ENCODE results near the gene UNC13D. TPM values are rescaled to one million over a fixed set of nuclear protein-coding genes. Genes with fewer than 3 reads are reported as not detected.

The UNC13D gene
- total and polyA plus RNA-seq, 10 donors: 36.4 to 187 (median 120) TPM

DNA sequence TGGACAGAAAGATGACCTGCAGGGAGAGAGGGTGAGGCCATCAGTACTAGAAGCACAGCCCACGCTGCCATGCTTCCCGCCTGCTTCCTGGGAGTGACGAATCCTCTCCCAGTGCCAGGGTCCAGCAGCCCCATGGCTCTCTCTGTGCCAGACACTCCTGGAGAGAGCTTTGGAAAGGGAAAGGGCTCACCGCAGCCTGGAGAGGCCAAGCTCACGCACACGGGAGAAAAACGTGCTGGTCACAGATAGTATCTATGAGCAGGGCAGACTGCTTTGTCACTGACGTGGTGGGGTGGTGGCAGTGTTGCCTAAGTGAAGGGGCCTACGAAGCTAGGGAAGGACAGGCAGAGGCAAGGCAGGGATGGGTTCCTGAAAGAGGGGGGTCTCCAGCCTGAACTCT is 5.5 kb upstream of the UNC13D start:
- Histone ChIP-seq H3K27ac (peak overlapping the region; percentile 57 to 98 (median 96)), H3K36me3 (peaks cover 2 to 81% (median 67%) of the 10 kb centered on the region in 6 donors), H3K27me3 (replicated peaks in 1 of 7) (no peaks in the 10 kb centered on the region), H3K4me3 (peak overlapping the region in 1 of 8 donors; percentile 19), H3K4me1 (peaks cover 69 to 100% (median 97%) of the 10 kb centered on the region in 6 donors), H3K9me3 (no peaks in the 10 kb centered on the region)
- intact Hi-C loops (cut with DNase I; ENCODE audit: low total_unique reads): loop anchor here (5.0 kb wide), 1 partner anchor 72 kb away; a partner anchor contains a TSS
- TF ChIP-seq POLR2AphosphoS5 (IDR thresholded peaks at IDR 0.05) (peak in 2 of 3 donors; percentile 33), POLR2A (IDR thresholded peaks at IDR 0.05) (no peak)
- 64 to 74% (median 71%) methylated on average over 9 of the region's 9 CpGs for WGBS, 5 donors
- peak; percentile 77 for DNase-seq

- H3K27me3 ChIP-seq (replicated peaks in 1 of 7): no peaks in the 10 kb centered on the region
- H3K9me3 ChIP-seq: no peaks in the 10 kb centered on the region
- TF ChIP-seq POLR2A (IDR thresholded peaks at IDR 0.05) (no peak), POLR2AphosphoS5 (IDR thresholded peaks at IDR 0.05) (peak in 1 of 3 donors; percentile 2), CTCF (IDR thresholded peaks at IDR 0.05 in 8 of 11, conservative IDR thresholded peaks at IDR 0.05 in 3 of 11) (no peak)
- intact Hi-C loops (cut with DNase I; ENCODE audit: low total_unique reads): loop anchor here (5.0 kb wide), 1 partner anchor 72 kb away; a partner anchor contains a TSS
- H3K4me1 ChIP-seq: peaks cover 70 to 100% (median 97%) of the 10 kb centered on the region in 6 donors
- peaks cover 2 to 81% (median 67%) of the 10 kb centered on the region in 6 donors for H3K36me3 ChIP-seq
- DNase-seq: peak; percentile 76
- 43 to 78% (median 72%) methylated on average over 10 to 11 of the region's 11 CpGs for WGBS, 5 donors
- peak overlapping the region in 1 of 8 donors; percentile 19 for H3K4me3 ChIP-seq
- H3K27ac ChIP-seq: peak overlapping the region; percentile 57 to 98 (median 96)
Measured at GRCh38 chr17:75849279-75849646, 5.1 kb upstream of the UNC13D start.

- peak; percentile 94 for DNase-seq
- Histone ChIP-seq H3K4me3 (peak overlapping the region in 4 of 8 donors; percentile 34 to 80 (median 42)), H3K27me3 (replicated peaks in 1 of 7) (no peaks in the 10 kb centered on the region), H3K27ac (peak overlapping the region; percentile 57 to 98 (median 96)), H3K36me3 (peaks cover 2 to 81% (median 67%) of the 10 kb centered on the region in 6 donors), H3K9me3 (no peaks in the 10 kb centered on the region), H3K4me1 (peaks cover 64 to 100% (median 96%) of the 10 kb centered on the region in 6 donors)
- intact Hi-C loops (cut with DNase I; ENCODE audit: low total_unique reads): loop anchor here (5.0 kb wide), 1 partner anchor 71 kb away; a partner anchor contains a TSS
- WGBS, 5 donors: 32 to 44% (median 39%) methylated on average over 15 to 16 of the region's 16 CpGs
- TF ChIP-seq POLR2A (IDR thresholded peaks at IDR 0.05) (no peak), POLR2AphosphoS5 (IDR thresholded peaks at IDR 0.05) (peak; percentile 86 to 88 (median 86)), CTCF (IDR thresholded peaks at IDR 0.05 in 8 of 11, conservative IDR thresholded peaks at IDR 0.05 in 3 of 11) (peak; percentile 11 to 88 (median 77))
Measured at GRCh38 chr17:75848523-75849278, 4.5 kb upstream of the UNC13D start.

- Histone ChIP-seq H3K27me3 (replicated peaks in 1 of 7) (no peaks in the 10 kb centered on the region), H3K4me3 (peak overlapping the region in 6 of 8 donors; percentile 22 to 80 (median 38)), H3K36me3 (peaks cover 2 to 76% (median 67%) of the 10 kb centered on the region in 6 donors), H3K4me1 (peaks cover 62 to 100% (median 95%) of the 10 kb centered on the region in 6 donors), H3K27ac (peak overlapping the region; percentile 57 to 98 (median 96)), H3K9me3 (no peaks in the 10 kb centered on the region)
- peak; percentile 80 for DNase-seq
- TF ChIP-seq POLR2AphosphoS5 (IDR thresholded peaks at IDR 0.05): peak; percentile 9 to 33 (median 12)
- TF ChIP-seq CTCF (IDR thresholded peaks at IDR 0.05 in 8 of 11, conservative IDR thresholded peaks at IDR 0.05 in 3 of 11): no peak
- TF ChIP-seq POLR2A (IDR thresholded peaks at IDR 0.05): no peak
- 65 to 89% (median 78%) methylated on average over 25 of the region's 25 CpGs for WGBS, 5 donors
- intact Hi-C loops (cut with DNase I; ENCODE audit: low total_unique reads): loop anchor here (5.0 kb wide), 1 partner anchor 71 kb away; a partner anchor contains a TSS
Measured at GRCh38 chr17:75847614-75848522, 3.7 kb upstream of the UNC13D start.
